HepG2 (cell line): ENCODE measurements around the gene RHOXF1. TPM values are rescaled to one million over a fixed set of nuclear protein-coding genes. Genes with fewer than 3 reads are reported as not detected.

Source experiments
- ATAC-seq: fragments of 200-7000 bp; cut with Tn5 transposase; 3 replicates; pipeline ENCODE4 v1.9.1; 2020; ENCODE audit warnings: mild to moderate bottlenecking, moderate library complexity
- BruUV-seq: library from RNA; stranded (reverse); fragments of 400-500 nt; replicated peaks from 2 replicates; lab custom pipeline; 2021; lab: Mats Ljungman, UMichigan
- CTCF ChIA-PET: fragments of 300-600 bp; formaldehyde crosslinking; extraction: SDS; loops from one replicate; lab custom pipeline; 2021; ENCODE audit warnings: low total read pairs, inconsistent platforms, low intra/inter-chr PET ratio; lab: Yijun Ruan, JAX
- POLR2A ChIA-PET: fragments of 350-600 bp; sonication (Branson Sonifier 250); formaldehyde crosslinking; loops from one replicate; lab custom pipeline; 2020; ENCODE audit warnings: antibody characterized with exemption, inconsistent platforms; lab: Yijun Ruan, JAX
- DNase-seq: peaks from one replicate; pipeline ENCODE4 v3.0.0-alpha.2; 2015; ENCODE audit warnings: low spot score
- FAIRE-seq: peaks from 3 replicates; lab custom pipeline; 2011; peaks lifted over from hg19 to GRCh38; lab: Jason Lieb, UNC
- H2AFZ ChIP-seq: one replicate; pipeline ENCODE4 v1.6.1; 2011; ENCODE audit warnings: low read length, inconsistent platforms
- H3K27ac ChIP-seq: fragments of 300-600 bp; 3 replicates; pipeline ENCODE4 v1.8.0; 2011; ENCODE audit warnings: mixed run types, mild to moderate bottlenecking, mixed read lengths, low read length, inconsistent platforms; ENCODE audit not compliant: insufficient read depth; ENCODE audit errors: extremely low read length
- H3K27me3 ChIP-seq, 2 experiments: fragments of 200-600 bp in 1 of 2; 2 replicates in 1 of 2; 3 replicates in 1 of 2; pipeline versions ENCODE4 v1.6.0 to v1.8.0; 2011; ENCODE audit warnings: low read length in 2 of 2, mild to moderate bottlenecking in 2 of 2, moderate library complexity in 2 of 2, inconsistent platforms in 1 of 2; ENCODE audit not compliant: insufficient read depth in 2 of 2, control insufficient read depth in 1 of 2
- H3K36me3 ChIP-seq, 2 experiments: fragments of 200-600 bp in 1 of 2; replicated peaks in 1 of 2; 2 replicates in 1 of 2; 3 replicates in 1 of 2; pipeline versions ENCODE4 v1.5.1 to v1.8.0; 2011; ENCODE audit warnings: low read length in 2 of 2, inconsistent platforms in 1 of 2; ENCODE audit not compliant: insufficient read depth in 2 of 2, control insufficient read depth in 1 of 2
- H3K4me1 ChIP-seq: 2 replicates; pipeline ENCODE4 v1.5.1; 2012; ENCODE audit warnings: low read length, inconsistent platforms; ENCODE audit not compliant: insufficient read depth
- H3K4me2 ChIP-seq: 2 replicates; pipeline ENCODE4 v1.6.0; 2011; ENCODE audit warnings: low read depth, low read length, inconsistent platforms
- H3K4me3 ChIP-seq, 3 experiments: fragments of 200-600 bp in 1 of 3; sonication (generic), shearing (Covaris generic) in 1 of 3; replicated peaks in 1 of 3; 2 replicates each; pipeline ENCODE4 v1.5.1; 2011 to 2016; ENCODE audit warnings: low read length in 3 of 3, inconsistent platforms in 2 of 3, low read depth in 2 of 3, mild to moderate bottlenecking in 2 of 3, control low read depth in 1 of 3, mixed read lengths in 1 of 3; ENCODE audit not compliant: insufficient read depth in 1 of 3
- H3K79me2 ChIP-seq: one replicate; pipeline ENCODE4 v1.6.1; 2011; ENCODE audit warnings: low read length, inconsistent platforms; ENCODE audit not compliant: insufficient read depth
- H3K9ac ChIP-seq: 2 replicates; pipeline ENCODE4 v1.6.0; 2011; ENCODE audit warnings: mild to moderate bottlenecking, low read depth, low read length, inconsistent platforms; ENCODE audit not compliant: insufficient read depth
- H3K9me3 ChIP-seq: 2 replicates; pipeline ENCODE4 v1.5.1; 2012; ENCODE audit warnings: mild to moderate bottlenecking, low read length
- H4K20me1 ChIP-seq: 2 replicates; pipeline ENCODE4 v1.6.0; 2011; ENCODE audit warnings: inconsistent platforms, mild to moderate bottlenecking, low read length, moderate library complexity; ENCODE audit not compliant: insufficient read depth
- MYC ChIP-seq: sonication (generic); formaldehyde crosslinking; IDR thresholded peaks from 2 replicates; pipeline ENCODE4 v1.9.0; 2021; ENCODE audit warnings: missing genetic modification reagents, borderline replicate concordance
- NR2F2 ChIP-seq: IDR thresholded peaks from 2 replicates; pipeline ENCODE4 v1.6.1; 2012; ENCODE audit warnings: low read depth, inconsistent platforms, borderline replicate concordance
- NR2F6 ChIP-seq, 2 experiments: IDR thresholded peaks; 2 replicates each; pipeline ENCODE4 v1.6.1; 2016; ENCODE audit warnings: antibody characterized with exemption in 1 of 2, mild to moderate bottlenecking in 1 of 2
- RNF2 ChIP-seq: fragments of 450-650 bp; conservative IDR thresholded peaks from 2 replicates; pipeline ENCODE4 v1.6.1; 2016; ENCODE audit warnings: low read depth
- SMAD3 ChIP-seq: sonication (generic); formaldehyde crosslinking; IDR thresholded peaks from 2 replicates; pipeline ENCODE4 v1.4.0; 2020; ENCODE audit warnings: missing genetic modification reagents
- ZFYVE20 ChIP-seq: sonication (generic); formaldehyde crosslinking; IDR thresholded peaks from 2 replicates; pipeline ENCODE4 v1.8.0; 2023; ENCODE audit warnings: low read depth, mild to moderate bottlenecking, moderate library complexity, missing genetic modification reagents, borderline replicate concordance
- ZNF556 ChIP-seq: sonication (generic); formaldehyde crosslinking; IDR thresholded peaks from 2 replicates; pipeline ENCODE4 v1.4.0; 2020; ENCODE audit warnings: mild to moderate bottlenecking, missing genetic modification reagents, borderline replicate concordance
- ZNF713 ChIP-seq: sonication (generic); formaldehyde crosslinking; IDR thresholded peaks from 2 replicates; pipeline ENCODE4 v1.4.0; 2020; ENCODE audit warnings: mild to moderate bottlenecking, missing genetic modification reagents
- WGBS: methylation state at CpG from one replicate; pipeline ENCODE4 v1.1.6; 2017; ENCODE audit warnings: low lambda C conversion rate; 5-methylcytosine and 5-hydroxymethylcytosine counted together
- in situ Hi-C: cut with HindIII; loops from 2 replicates; pipeline ENCODE4 v1.10.0; 2017; ENCODE audit warnings: low pct_unique_long_range_greater_than_20kb; ENCODE audit not compliant: extremely low pct_ligation_motif_present
- intact Hi-C: fragments of 100-400 bp; cut with micrococcal nuclease; formaldehyde crosslinking; loops from one replicate; pipeline ENCODE4 v1.10.0; 2022; ENCODE audit not compliant: unreplicated experiment
- polyA plus RNA-seq, 8 experiments: library from polyadenylated mRNA; depleted of rRNA in 3 of 8; stranded (reverse) in 7 of 8; unstranded in 1 of 8; fragments of >200 nt; fragmentation: Illumina TruSeq in 4 of 8; extraction: Trizol in 4 of 8; gene quantifications; 2 replicates each; pipeline versions ENCODE4 v1.2.1 to v1.2.3, GENCODE V29; 2011 to 2016; ENCODE audit warnings: low read depth in 4 of 8, missing spikeins in 1 of 8, mixed read lengths in 1 of 8; ENCODE audit not compliant: insufficient read depth in 1 of 8
- total RNA-seq, 5 experiments: library from RNA; depleted of rRNA; stranded (reverse); fragments of >200 nt; fragmentation: Illumina TruSeq; extraction: Trizol; gene quantifications; 2 replicates each; pipeline ENCODE4 v1.2.3, GENCODE V29; 2016; ENCODE audit warnings: low read depth in 1 of 5
- TF ChIP-seq, protein P1 (sequence below): sonication (generic); formaldehyde crosslinking; IDR thresholded peaks from 2 replicates; pipeline ENCODE4 v1.4.0; 2020; ENCODE audit warnings: mild to moderate bottlenecking, missing genetic modification reagents
- TF ChIP-seq, protein P2 (sequence below): sonication (generic); formaldehyde crosslinking; IDR thresholded peaks from 2 replicates; pipeline ENCODE4 v1.8.0; 2022; ENCODE audit warnings: mild to moderate bottlenecking, missing genetic modification reagents, borderline replicate concordance

RHOXF1 gene
- total and polyA plus RNA-seq, 2 of the 13 experiments (the other 11 are each of a cell fraction or from before 2014, with no cell fraction given), result not detected

DNA sequence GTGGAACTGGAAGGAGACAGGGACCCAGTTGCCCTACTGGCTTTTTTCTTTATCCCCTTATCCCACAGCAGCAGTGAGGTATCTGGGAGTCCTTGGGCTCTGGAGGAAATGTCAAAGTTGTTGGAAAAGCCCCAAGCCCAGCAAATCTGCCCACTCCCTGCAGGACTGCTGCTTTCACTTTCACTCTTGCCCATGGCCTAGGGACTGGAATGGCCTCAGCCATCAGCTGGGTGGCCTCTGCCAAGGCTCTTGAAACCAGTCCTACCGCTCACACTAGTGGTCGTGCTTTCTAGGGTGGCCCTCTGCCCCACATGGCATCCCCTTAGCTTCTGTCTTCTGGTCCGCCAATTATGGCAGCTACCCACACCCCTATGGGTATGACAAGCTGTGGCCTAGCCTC is 9.7 kb upstream of the RHOXF1 start:
- no peak for FAIRE-seq
- intact Hi-C loops, result no loop called here

DNA sequence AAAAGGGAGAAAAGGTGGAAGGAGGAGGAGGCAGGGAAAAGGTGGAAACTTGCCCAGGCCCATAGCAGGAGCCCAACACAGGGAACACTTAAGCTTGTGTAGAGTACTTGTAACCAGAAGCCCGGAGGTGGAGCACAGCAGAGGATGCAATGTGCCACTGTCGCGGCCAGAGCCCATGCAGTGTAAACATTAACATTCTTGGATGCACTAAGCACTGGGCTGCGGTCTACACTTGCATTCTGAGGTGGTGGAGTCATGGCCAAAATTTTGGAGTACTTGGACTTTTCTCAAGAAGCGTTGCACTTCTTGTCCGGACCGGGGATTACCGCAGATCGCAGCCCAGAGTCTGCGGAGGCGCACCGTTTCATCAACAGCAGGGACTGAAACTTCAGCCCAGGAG is 4.5 kb upstream of the RHOXF1 start:
- in situ Hi-C loops, result no loop called here
- TF ChIP-seq, protein P1, sequence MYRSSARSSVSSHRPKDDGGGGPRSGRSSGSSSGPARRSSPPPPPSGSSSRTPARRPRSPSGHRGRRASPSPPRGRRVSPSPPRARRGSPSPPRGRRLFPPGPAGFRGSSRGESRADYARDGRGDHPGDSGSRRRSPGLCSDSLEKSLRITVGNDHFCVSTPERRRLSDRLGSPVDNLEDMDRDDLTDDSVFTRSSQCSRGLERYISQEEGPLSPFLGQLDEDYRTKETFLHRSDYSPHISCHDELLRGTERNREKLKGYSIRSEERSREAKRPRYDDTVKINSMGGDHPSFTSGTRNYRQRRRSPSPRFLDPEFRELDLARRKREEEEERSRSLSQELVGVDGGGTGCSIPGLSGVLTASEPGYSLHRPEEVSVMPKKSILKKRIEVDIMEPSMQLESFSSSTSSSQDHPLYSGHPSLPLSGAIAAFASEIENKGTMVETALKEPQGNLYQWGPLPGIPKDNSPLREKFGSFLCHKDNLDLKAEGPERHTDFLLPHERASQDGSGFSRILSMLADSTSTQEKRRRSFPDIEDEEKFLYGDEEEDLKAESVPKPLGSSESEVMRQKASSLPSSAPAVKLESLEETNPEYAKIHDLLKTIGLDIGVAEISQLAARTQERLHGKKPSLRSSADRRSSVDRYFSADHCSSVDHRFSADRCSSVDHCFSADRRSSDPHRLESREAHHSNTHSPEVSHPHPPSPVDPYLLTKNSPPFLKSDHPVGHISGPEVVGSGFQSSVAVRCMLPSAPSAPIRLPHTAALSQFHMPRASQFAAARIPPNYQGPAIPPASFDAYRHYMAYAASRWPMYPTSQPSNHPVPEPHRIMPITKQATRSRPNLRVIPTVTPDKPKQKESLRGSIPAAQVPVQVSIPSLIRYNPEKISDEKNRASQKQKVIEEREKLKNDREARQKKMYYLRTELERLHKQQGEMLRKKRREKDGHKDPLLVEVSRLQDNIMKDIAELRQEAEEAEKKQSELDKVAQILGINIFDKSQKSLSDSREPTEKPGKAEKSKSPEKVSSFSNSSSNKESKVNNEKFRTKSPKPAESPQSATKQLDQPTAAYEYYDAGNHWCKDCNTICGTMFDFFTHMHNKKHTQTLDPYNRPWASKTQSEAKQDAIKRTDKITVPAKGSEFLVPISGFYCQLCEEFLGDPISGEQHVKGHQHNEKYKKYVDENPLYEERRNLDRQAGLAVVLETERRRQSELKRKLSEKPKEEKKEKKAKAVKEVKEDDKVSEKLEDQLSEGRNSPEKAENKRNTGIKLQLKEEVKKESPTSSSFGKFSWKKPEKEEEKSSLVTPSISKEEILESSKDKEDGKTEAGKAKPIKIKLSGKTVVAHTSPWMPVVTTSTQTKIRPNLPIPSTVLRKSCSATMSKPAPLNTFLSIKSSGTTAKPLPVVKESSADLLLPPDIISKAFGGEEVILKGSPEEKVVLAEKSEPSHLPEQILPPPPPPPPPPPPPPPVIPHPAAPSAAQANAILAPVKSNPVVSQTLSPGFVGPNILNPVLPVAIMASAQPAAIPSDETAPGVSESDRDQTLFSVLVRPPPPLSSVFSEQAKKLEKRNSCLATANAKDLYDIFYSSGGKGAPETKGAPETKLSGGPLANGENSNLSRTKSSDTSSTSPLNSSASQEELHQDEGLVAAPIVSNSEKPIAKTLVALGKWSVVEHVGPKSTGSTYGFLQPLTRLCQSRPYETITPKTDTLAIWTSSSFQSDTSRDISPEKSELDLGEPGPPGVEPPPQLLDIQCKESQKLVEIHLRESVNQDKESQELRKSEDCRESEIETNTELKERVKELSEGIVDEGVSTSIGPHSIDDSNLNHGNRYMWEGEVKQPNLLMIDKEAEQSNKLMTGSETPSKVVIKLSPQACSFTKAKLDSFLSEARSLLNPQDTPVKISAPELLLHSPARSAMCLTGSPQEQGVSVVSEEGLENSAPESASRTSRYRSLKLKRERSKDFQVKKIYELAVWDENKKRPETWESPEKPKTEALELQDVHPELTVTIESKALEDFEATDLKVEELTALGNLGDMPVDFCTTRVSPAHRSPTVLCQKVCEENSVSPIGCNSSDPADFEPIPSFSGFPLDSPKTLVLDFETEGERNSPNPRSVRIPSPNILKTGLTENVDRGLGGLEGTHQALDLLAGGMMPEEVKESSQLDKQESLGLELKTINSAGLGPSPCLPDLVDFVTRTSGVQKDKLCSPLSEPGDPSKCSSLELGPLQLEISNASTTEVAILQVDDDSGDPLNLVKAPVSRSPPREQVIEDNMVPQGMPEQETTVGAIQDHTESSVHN, result no peak
- TF ChIP-seq MYC (CRISPR knock-in tag), result no peak
- no peak for TF ChIP-seq ZNF713 (CRISPR knock-in tag)
- no peak for TF ChIP-seq RNF2
- TF ChIP-seq ZNF556 (CRISPR knock-in tag), result no peak
- no peak for TF ChIP-seq NR2F6 (IDR thresholded peaks at IDR 0.05)
- TF ChIP-seq NR2F6 (CRISPR knock-in tag; IDR thresholded peaks at IDR 0.05), result no peak
- no peak for TF ChIP-seq NR2F2

More for the DNA sequence above, 9.7 kb upstream of the RHOXF1 start:
- H2AFZ ChIP-seq, result no peak overlapping the region
- BruUV-seq, result no TSS peak
- ATAC-seq (no peak), DNase-seq (no peak)
- no peak overlapping the region for H3K4me3 ChIP-seq
- WGBS, result no CpG with 5 or more reads among the region's 3 CpGs
- H3K36me3 ChIP-seq, result no peaks in the 10 kb centered on the region
- in situ Hi-C loops, result loop anchor here (25.0 kb wide), 1 partner anchor 138 kb away; no protein-coding TSS in a partner anchor
- H4K20me1 ChIP-seq, result no peaks in the 10 kb centered on the region
- H3K27ac ChIP-seq, result no peak overlapping the region
- TF ChIP-seq ZFYVE20 (no peak), SMAD3 (CRISPR knock-in tag) (no peak)
- TF ChIP-seq, protein P2, sequence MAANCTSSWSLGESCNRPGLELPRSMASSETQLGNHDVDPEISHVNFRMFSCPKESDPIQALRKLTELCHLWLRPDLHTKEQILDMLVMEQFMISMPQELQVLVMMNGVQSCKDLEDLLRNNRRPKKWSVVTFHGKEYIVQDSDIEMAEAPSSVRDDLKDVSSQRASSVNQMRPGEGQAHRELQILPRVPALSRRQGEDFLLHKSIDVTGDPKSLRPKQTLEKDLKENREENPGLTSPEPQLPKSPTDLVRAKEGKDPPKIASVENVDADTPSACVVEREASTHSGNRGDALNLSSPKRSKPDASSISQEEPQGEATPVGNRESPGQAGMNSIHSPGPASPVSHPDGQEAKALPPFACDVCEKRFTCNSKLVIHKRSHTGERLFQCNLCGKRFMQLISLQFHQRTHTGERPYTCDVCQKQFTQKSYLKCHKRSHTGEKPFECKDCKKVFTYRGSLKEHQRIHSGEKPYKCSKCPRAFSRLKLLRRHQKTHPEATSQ (CRISPR knock-in tag), result no peak
- no peaks in the 10 kb centered on the region for H3K27me3 ChIP-seq
- H3K79me2 ChIP-seq, result no peaks in the 10 kb centered on the region
- H3K4me2 ChIP-seq, result peak overlapping the region; percentile 18; the same call in 1 of the 2 replicates
- POLR2A ChIA-PET, result no interaction called here
- CTCF ChIA-PET, result no interaction called here
- no peaks in the 10 kb centered on the region for H3K4me1 ChIP-seq
- H3K9ac ChIP-seq, result no peak overlapping the region
- H3K9me3 ChIP-seq, result no peaks in the 10 kb centered on the region

More for the DNA sequence above, 4.5 kb upstream of the RHOXF1 start:
- Histone ChIP-seq H3K4me3 (no peak overlapping the region), H3K4me2 (peak overlapping the region; percentile 18; the same call in 1 of the 2 replicates), H3K27me3 (no peaks in the 10 kb centered on the region), H3K36me3 (no peaks in the 10 kb centered on the region), H4K20me1 (no peaks in the 10 kb centered on the region), H2AFZ (no peak overlapping the region), H3K27ac (no peak overlapping the region), H3K79me2 (no peaks in the 10 kb centered on the region), H3K9ac (no peak overlapping the region), H3K9me3 (no peaks in the 10 kb centered on the region), H3K4me1 (no peaks in the 10 kb centered on the region)
- intact Hi-C loops, result no loop called here
- 22% methylated on average over 1 of the region's 12 CpGs for WGBS
- peak; percentile 66 for ATAC-seq
- POLR2A ChIA-PET, result no interaction called here
- FAIRE-seq, result no peak
- BruUV-seq, result no TSS peak
- CTCF ChIA-PET, result no interaction called here
- DNase-seq, result no peak
